GM21390 (cell line): ENCODE measurements around the gene CEP126.

Source experiments
- ATAC-seq: cut with Tn5 transposase; IDR thresholded peaks from one replicate; pipeline ENCODE4 v1.9.1; 2021; ENCODE audit not compliant: unreplicated experiment

The CEP126 gene

GRCh38 chr11:101914738-101915426 lies at the start of gene CEP126:
TSS of gene CEP126 (plus strand) at chr11:101915010. CDS start at chr11:101915285, 275 bp downstream.
- peak; percentile 100 for ATAC-seq

GRCh38 chr11:101866619-101867491 lies 48.0 kb upstream of the CEP126 start:
- no peak for ATAC-seq

- no peak for ATAC-seq
Observed at GRCh38 chr11:101867951-101868350, 46.9 kb upstream of the CEP126 start.

GRCh38 chr11:101870510-101870909 lies 44.3 kb upstream of the CEP126 start:
- no peak for ATAC-seq

- ATAC-seq: no peak
Observed at GRCh38 chr11:101872171-101872882, 42.5 kb upstream of the CEP126 start.

- no peak for ATAC-seq
Observed at GRCh38 chr11:101880222-101880621, 34.6 kb upstream of the CEP126 start.

GRCh38 chr11:101881586-101881985 lies 33.2 kb upstream of the CEP126 start:
- ATAC-seq: no peak

- ATAC-seq: no peak
Observed at GRCh38 chr11:101885631-101886030, 29.2 kb upstream of the CEP126 start.

GRCh38 chr11:101889767-101890166 lies 25.0 kb upstream of the CEP126 start:
- ATAC-seq: no peak

GRCh38 chr11:101894505-101894904 lies 20.3 kb upstream of the CEP126 start:
- ATAC-seq: no peak

- ATAC-seq: no peak
Observed at GRCh38 chr11:101907815-101908214, 7.0 kb upstream of the CEP126 start.

GRCh38 chr11:101909087-101909486 lies 5.7 kb upstream of the CEP126 start:
- no peak for ATAC-seq

GRCh38 chr11:101912823-101913284 lies 2.0 kb upstream of the CEP126 start:
- ATAC-seq: no peak

- ATAC-seq: no peak
Observed at GRCh38 chr11:101913656-101914055, 1.2 kb upstream of the CEP126 start.

GRCh38 chr11:101914341-101914737 lies 471 bp upstream of the CEP126 start:
- no peak for ATAC-seq

GRCh38 chr11:101915791-101916291 lies 1.0 kb downstream of the CEP126 start:
- peak; percentile 37 for ATAC-seq

- ATAC-seq: no peak
Observed at GRCh38 chr11:101916422-101916821, 1.6 kb downstream of the CEP126 start, which contains the start of gene ANGPTL5. TSS of gene ANGPTL5 (minus strand) at chr11:101916522. CDS start at chr11:101907909, 8,613 bp downstream.

- ATAC-seq: no peak
Observed at GRCh38 chr11:101917226-101917625, 2.4 kb downstream of the CEP126 start.

- no peak for ATAC-seq
Observed at GRCh38 chr11:101920992-101921391, 6.2 kb downstream of the CEP126 start.

GRCh38 chr11:101923554-101923953 lies 8.7 kb downstream of the CEP126 start:
- ATAC-seq: no peak

- ATAC-seq: no peak
Observed at GRCh38 chr11:101929294-101929915, 14.6 kb downstream of the CEP126 start.
